CD14-positive monocyte (primary cell): ENCODE measurements around the gene PGM2. TPM values are rescaled to one million over a fixed set of nuclear protein-coding genes. Genes with fewer than 3 reads are reported as not detected.

Source experiments
- DNase-seq, 3 donors: peaks; one replicate each; pipeline ENCODE4 v3.0.0-alpha.2; 2011 to 2022
- H2AFZ ChIP-seq: 2 replicates; pipeline ENCODE4 v1.6.0; 2012; ENCODE audit warnings: mild to moderate bottlenecking, low read depth, low read length, inconsistent platforms; ENCODE audit not compliant: insufficient read depth, poor library complexity, severe bottlenecking
- H3K27ac ChIP-seq, 2 donors: 1 replicate in 1 of 2; 2 replicates in 1 of 2; pipeline ENCODE4 v1.5.1; 2012 to 2013; ENCODE audit warnings: low read length in 2 of 2, control low read depth in 1 of 2, inconsistent platforms in 1 of 2, low read depth in 1 of 2, mild to moderate bottlenecking in 1 of 2
- H3K27me3 ChIP-seq, 2 donors: one replicate each; pipeline versions ENCODE4 v1.6.0 to v1.6.1; 2011 to 2013; ENCODE audit warnings: low read length in 2 of 2; ENCODE audit not compliant: control insufficient read depth in 2 of 2, insufficient read depth in 2 of 2
- H3K36me3 ChIP-seq, 2 donors: replicated peaks in 1 of 2; 1 replicate in 1 of 2; 2 replicates in 1 of 2; pipeline versions ENCODE4 v1.5.1 to v1.6.1; 2012 to 2013; ENCODE audit warnings: low read length in 2 of 2, control low read depth in 1 of 2, inconsistent platforms in 1 of 2, mild to moderate bottlenecking in 1 of 2; ENCODE audit not compliant: insufficient read depth in 2 of 2, control insufficient read depth in 1 of 2
- H3K4me1 ChIP-seq, 2 donors: 1 replicate in 1 of 2; 2 replicates in 1 of 2; pipeline versions ENCODE4 v1.5.1 to v1.6.1; 2012 to 2013; ENCODE audit warnings: low read length in 2 of 2, control low read depth in 1 of 2, inconsistent platforms in 1 of 2, mild to moderate bottlenecking in 1 of 2, moderate library complexity in 1 of 2; ENCODE audit not compliant: insufficient read depth in 2 of 2, control insufficient read depth in 1 of 2
- H3K4me2 ChIP-seq: replicated peaks from 2 replicates; pipeline ENCODE3; 2012; ENCODE audit warnings: low read length, moderate library complexity, mild to moderate bottlenecking; ENCODE audit not compliant: poor library complexity, severe bottlenecking; ENCODE audit errors: extremely low read depth
- H3K4me3 ChIP-seq, 3 experiments: fragments of 200-600 bp in 1 of 3; sonication (generic) in 1 of 3; replicated peaks in 1 of 3; 1 replicate in 2 of 3; 2 replicates in 1 of 3; pipeline ENCODE4 v1.5.1; 2011 to 2013; ENCODE audit warnings: low read length in 3 of 3, mild to moderate bottlenecking in 3 of 3, control low read depth in 2 of 3, low read depth in 2 of 3, inconsistent platforms in 1 of 3, moderate library complexity in 1 of 3
- H3K79me2 ChIP-seq: 2 replicates; pipeline ENCODE4 v1.6.0; 2012; ENCODE audit warnings: mild to moderate bottlenecking, control low read depth, inconsistent platforms, low read length, moderate library complexity; ENCODE audit not compliant: insufficient read depth
- H3K9ac ChIP-seq: 2 replicates; pipeline ENCODE4 v1.6.0; 2017; ENCODE audit warnings: low read length, mild to moderate bottlenecking; ENCODE audit not compliant: insufficient read depth, poor library complexity, severe bottlenecking
- H3K9me3 ChIP-seq, 2 donors: replicated peaks in 1 of 2; 1 replicate in 1 of 2; 2 replicates in 1 of 2; pipeline versions ENCODE4 v1.5.1 to v1.6.1; 2012 to 2013; ENCODE audit warnings: low read length in 2 of 2, control low read depth in 1 of 2; ENCODE audit not compliant: control insufficient read depth in 1 of 2, insufficient read depth in 1 of 2
- H4K20me1 ChIP-seq: 2 replicates; pipeline ENCODE4 v1.6.0; 2012; ENCODE audit warnings: mild to moderate bottlenecking, low read length, control low read depth, moderate library complexity; ENCODE audit not compliant: insufficient read depth
- H3K27ac Mint-ChIP-seq, 7 donors: one replicate each; pipeline ENCODE4 v1.8.0; 2020; ENCODE audit warnings: mild to moderate bottlenecking in 7 of 7, mixed read lengths in 7 of 7, moderate library complexity in 6 of 7, inconsistent platforms in 2 of 7
- H3K27me3 Mint-ChIP-seq, 3 donors: one replicate each; pipeline ENCODE4 v1.8.0; 2021 to 2022; ENCODE audit warnings: low read depth in 3 of 3, mild to moderate bottlenecking in 3 of 3, mixed read lengths in 3 of 3, moderate library complexity in 3 of 3, inconsistent platforms in 1 of 3
- H3K36me3 Mint-ChIP-seq, 2 donors: one replicate each; pipeline ENCODE4 v1.8.0; 2020; ENCODE audit warnings: mixed read lengths in 2 of 2, inconsistent platforms in 1 of 2, mild to moderate bottlenecking in 1 of 2
- H3K4me1 Mint-ChIP-seq: one replicate; pipeline ENCODE4 v1.8.0; 2020; ENCODE audit warnings: mild to moderate bottlenecking, mixed read lengths
- H3K4me3 Mint-ChIP-seq, 2 donors: one replicate each; pipeline ENCODE4 v1.8.0; 2020; ENCODE audit warnings: mild to moderate bottlenecking in 2 of 2, mixed read lengths in 2 of 2, moderate library complexity in 1 of 2
- H3K9me3 Mint-ChIP-seq, 7 donors: one replicate each; pipeline ENCODE4 v1.8.0; 2020 to 2022; ENCODE audit warnings: mixed read lengths in 7 of 7, mild to moderate bottlenecking in 6 of 7, moderate library complexity in 6 of 7, inconsistent platforms in 2 of 7
- WGBS: methylation state at CpG from one replicate; pipeline ENCODE4 v1.1.5; 2013; ENCODE audit warnings: missing lambda C conversion rate; ENCODE audit not compliant: insufficient coverage; 5-methylcytosine and 5-hydroxymethylcytosine counted together
- intact Hi-C, 2 donors: fragments of 100-400 bp; cut with micrococcal nuclease; formaldehyde crosslinking; loops; one replicate each; pipeline versions ENCODE4 v1.15.0 to v1.15.1; 2023
- polyA plus RNA-seq, 3 donors: library from polyadenylated mRNA; depleted of rRNA in 1 of 3; unstranded in 2 of 3; stranded (reverse) in 1 of 3; fragments of 300-500 nt in 2 of 3; fragments of >200 nt in 1 of 3; fragmentation: Illumina TruSeq in 2 of 3; gene quantifications; 1 replicate in 2 of 3; 2 replicates in 1 of 3; pipeline ENCODE4 v1.2.3, GENCODE V29; 2012 to 2021
- TF ChIP-seq, protein P1 (sequence below): fragments of 200-600 bp; IDR thresholded peaks from one replicate; pipeline ENCODE4 v1.8.0; 2022; ENCODE audit warnings: antibody characterized with exemption, mild to moderate bottlenecking

Gene PGM2
- polyA plus RNA-seq, 3 donors, result 17.8 to 48.6 (median 46.2) TPM

DNA sequence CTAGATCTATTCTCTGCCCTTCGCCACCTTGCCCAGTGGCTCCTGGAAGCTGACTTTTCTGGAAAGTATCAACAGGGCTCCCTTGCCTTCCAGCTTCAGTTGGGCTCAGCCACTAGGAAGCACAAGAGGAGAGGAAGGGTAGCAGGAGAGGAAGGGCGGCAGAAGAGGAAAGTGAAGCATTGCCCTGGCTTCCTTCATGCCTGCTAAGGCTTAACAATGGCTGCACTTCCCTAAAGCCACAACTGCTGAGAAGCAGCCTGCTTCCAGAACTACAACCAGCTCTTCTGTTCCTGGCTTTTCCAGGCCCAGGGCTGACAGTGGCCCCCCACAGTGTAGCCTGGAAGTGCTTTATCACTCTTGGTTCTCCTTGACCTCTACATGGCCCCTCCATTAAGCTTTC, 29.1 kb upstream of the PGM2 start:
- intact Hi-C loops, result loop anchor here in 1 of 2 donors (10.0 kb wide), 1 partner anchor 193 kb away; no protein-coding TSS in a partner anchor
- H2AFZ ChIP-seq, result peak overlapping the region; percentile 79
- H3K79me2 ChIP-seq, result no peaks in the 10 kb centered on the region
- H3K9me3 ChIP-seq, result no peaks in the 10 kb centered on the region
- TF ChIP-seq, protein P1, sequence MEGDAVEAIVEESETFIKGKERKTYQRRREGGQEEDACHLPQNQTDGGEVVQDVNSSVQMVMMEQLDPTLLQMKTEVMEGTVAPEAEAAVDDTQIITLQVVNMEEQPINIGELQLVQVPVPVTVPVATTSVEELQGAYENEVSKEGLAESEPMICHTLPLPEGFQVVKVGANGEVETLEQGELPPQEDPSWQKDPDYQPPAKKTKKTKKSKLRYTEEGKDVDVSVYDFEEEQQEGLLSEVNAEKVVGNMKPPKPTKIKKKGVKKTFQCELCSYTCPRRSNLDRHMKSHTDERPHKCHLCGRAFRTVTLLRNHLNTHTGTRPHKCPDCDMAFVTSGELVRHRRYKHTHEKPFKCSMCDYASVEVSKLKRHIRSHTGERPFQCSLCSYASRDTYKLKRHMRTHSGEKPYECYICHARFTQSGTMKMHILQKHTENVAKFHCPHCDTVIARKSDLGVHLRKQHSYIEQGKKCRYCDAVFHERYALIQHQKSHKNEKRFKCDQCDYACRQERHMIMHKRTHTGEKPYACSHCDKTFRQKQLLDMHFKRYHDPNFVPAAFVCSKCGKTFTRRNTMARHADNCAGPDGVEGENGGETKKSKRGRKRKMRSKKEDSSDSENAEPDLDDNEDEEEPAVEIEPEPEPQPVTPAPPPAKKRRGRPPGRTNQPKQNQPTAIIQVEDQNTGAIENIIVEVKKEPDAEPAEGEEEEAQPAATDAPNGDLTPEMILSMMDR, result no peak
- peak overlapping the region in 6 of 7 donors; percentile 20 to 85 (median 78) for H3K27ac Mint-ChIP-seq
- peak overlapping the region in 1 of 2 donors; percentile 63 for H3K4me3 Mint-ChIP-seq
- H3K4me1 ChIP-seq, result peaks cover 10 to 11% of the 10 kb centered on the region in 2 donors
- peaks cover 16% of the 10 kb centered on the region for H3K4me1 Mint-ChIP-seq
- peak overlapping the region in 1 of 3 experiments; percentile 0 for H3K4me3 ChIP-seq
- H3K27me3 ChIP-seq, result no peaks in the 10 kb centered on the region
- peaks cover 0 to 5% (median 0%) of the 10 kb centered on the region in 3 donors for H3K27me3 Mint-ChIP-seq
- H4K20me1 ChIP-seq, result no peaks in the 10 kb centered on the region
- DNase-seq, result peak; percentile 15 to 40 (median 21)
- no peak overlapping the region for H3K9ac ChIP-seq
- H3K36me3 Mint-ChIP-seq, result no peaks in the 10 kb centered on the region
- H3K4me2 ChIP-seq, result no peak overlapping the region
- H3K36me3 ChIP-seq, result no peaks in the 10 kb centered on the region
- peaks cover 0 to 10% (median 4%) of the 10 kb centered on the region in 7 donors for H3K9me3 Mint-ChIP-seq
- H3K27ac ChIP-seq, result peak overlapping the region; percentile 9 to 70
- 100% methylated on average over 1 of the region's 2 CpGs for WGBS

GRCh38 chr4:37797923-37798322, 28.6 kb upstream of the PGM2 start:
- H3K4me1 Mint-ChIP-seq, result peaks cover 16% of the 10 kb centered on the region
- intact Hi-C loops, result loop anchor here in 1 of 2 donors (10.0 kb wide), 1 partner anchor 193 kb away; no protein-coding TSS in a partner anchor

More at GRCh38 chr4:37797923-37798322, 28.6 kb upstream of the PGM2 start:
- Histone ChIP-seq H3K36me3 (no peaks in the 10 kb centered on the region), H2AFZ (peak overlapping the region; percentile 79), H3K9ac (no peak overlapping the region), H3K4me2 (no peak overlapping the region), H3K79me2 (no peaks in the 10 kb centered on the region), H3K27ac (peak overlapping the region in 1 of 2 donors; percentile 70), H3K4me3 (no peak overlapping the region), H4K20me1 (no peaks in the 10 kb centered on the region), H3K27me3 (no peaks in the 10 kb centered on the region), H3K4me1 (peaks cover 10 to 11% of the 10 kb centered on the region in 2 donors), H3K9me3 (no peaks in the 10 kb centered on the region)
- Mint-ChIP-seq H3K36me3 (no peaks in the 10 kb centered on the region), H3K4me3 (no peak overlapping the region), H3K9me3 (peaks cover 0 to 7% (median 2%) of the 10 kb centered on the region in 7 donors), H3K27ac (peak overlapping the region in 2 of 7 donors; percentile 76 to 80), H3K27me3 (peaks cover 0 to 5% (median 0%) of the 10 kb centered on the region in 3 donors)
- DNase-seq, result no peak
- WGBS, result no CpG with 5 or more reads among the region's 2 CpGs
- TF ChIP-seq, protein P1, result no peak
